GM23248 (cell line): ENCODE results near the gene RYR3. TPM values are rescaled to one million over a fixed set of nuclear protein-coding genes. Genes with fewer than 3 reads are reported as not detected.

Experiments used
- DNase-seq: peaks from one replicate; pipeline ENCODE4 v3.0.0-alpha.2; 2015
- H2AFZ ChIP-seq: fragments of 200-600 bp; sonication (generic); 2 replicates; pipeline ENCODE4 v1.6.1; 2016; ENCODE audit warnings: antibody characterized with exemption
- H3F3A ChIP-seq: fragments of 200-600 bp; sonication (generic); 2 replicates; pipeline ENCODE4 v1.6.1; 2016; ENCODE audit warnings: mild to moderate bottlenecking, antibody characterized with exemption, mixed run types; ENCODE audit not compliant: insufficient read depth
- H3K27ac ChIP-seq: fragments of 200-600 bp; sonication (generic); 2 replicates; pipeline ENCODE4 v1.5.1; 2016; ENCODE audit warnings: mild to moderate bottlenecking
- H3K27me3 ChIP-seq: fragments of 200-600 bp; sonication (generic); replicated peaks from 2 replicates; pipeline ENCODE4 v1.6.1; 2016; ENCODE audit warnings: mild to moderate bottlenecking; ENCODE audit not compliant: insufficient read depth
- H3K36me3 ChIP-seq: fragments of 200-600 bp; sonication (generic); 2 replicates; pipeline ENCODE4 v1.6.1; 2016; ENCODE audit warnings: low read depth, mild to moderate bottlenecking
- H3K4me1 ChIP-seq: fragments of 200-600 bp; sonication (generic); 2 replicates; pipeline ENCODE4 v1.6.1; 2016; ENCODE audit warnings: mild to moderate bottlenecking; ENCODE audit not compliant: insufficient read depth
- H3K4me2 ChIP-seq: fragments of 200-600 bp; sonication (generic); one replicate; pipeline ENCODE4 v1.6.1; 2016; ENCODE audit warnings: mild to moderate bottlenecking; ENCODE audit not compliant: unreplicated experiment
- H3K4me3 ChIP-seq: fragments of 200-600 bp; sonication (generic); 2 replicates; pipeline ENCODE4 v1.5.1; 2016; ENCODE audit warnings: mild to moderate bottlenecking
- H3K79me2 ChIP-seq: fragments of 200-600 bp; sonication (generic); 2 replicates; pipeline ENCODE4 v1.6.1; 2016; ENCODE audit warnings: mild to moderate bottlenecking; ENCODE audit not compliant: insufficient read depth
- H3K9ac ChIP-seq: fragments of 200-600 bp; sonication (generic); 2 replicates; pipeline ENCODE4 v1.6.1; 2016; ENCODE audit warnings: mild to moderate bottlenecking
- H3K9me2 ChIP-seq: fragments of 200-600 bp; sonication (generic); 2 replicates; pipeline ENCODE4 v1.6.1; 2016; ENCODE audit warnings: mixed run types, mild to moderate bottlenecking, moderate library complexity; ENCODE audit not compliant: insufficient read depth
- H3K9me3 ChIP-seq: fragments of 200-600 bp; sonication (generic); one replicate; pipeline ENCODE4 v1.6.1; 2017; ENCODE audit warnings: low read depth
- H4K20me1 ChIP-seq: fragments of 200-600 bp; sonication (generic); 2 replicates; pipeline ENCODE4 v1.6.0; 2016; ENCODE audit not compliant: insufficient read depth
- EZH2 ChIP-seq: fragments of 200-600 bp; sonication (generic); IDR thresholded peaks from 2 replicates; pipeline ENCODE4 v1.6.1; 2018; ENCODE audit warnings: antibody characterized with exemption, mild to moderate bottlenecking; ENCODE audit not compliant: insufficient read depth, poor library complexity, severe bottlenecking
- EZH2phosphoT487 ChIP-seq: fragments of 200-600 bp; sonication (generic); IDR thresholded peaks from 2 replicates; pipeline ENCODE4 v1.6.1; 2018; ENCODE audit warnings: antibody characterized with exemption, moderate library complexity, mild to moderate bottlenecking, low read depth; ENCODE audit not compliant: insufficient read depth
- WGBS, 2 experiments: methylation state at CpG; one replicate each; pipeline ENCODE4 v1.1.6; 2015 to 2017; ENCODE audit warnings: low lambda C conversion rate in 2 of 2, low coverage in 1 of 2; ENCODE audit errors: missing lambda C conversion rate in 2 of 2; 5-methylcytosine and 5-hydroxymethylcytosine counted together
- in situ Hi-C: fragments of 300-500 bp; cut with MboI; formaldehyde crosslinking; loops from 2 replicates; pipeline ENCODE4 v1.15.0; 2020
- polyA plus RNA-seq: library from polyadenylated mRNA; unstranded; fragments of >200 nt; fragmentation: Nextera tagmentation; extraction: Ambion mirVana; gene quantifications from 2 replicates; pipeline ENCODE4 v1.2.1, GENCODE V29; 2016
- total RNA-seq: library from RNA; depleted of rRNA; stranded (reverse); fragments of >200 nt; shearing (Covaris generic); gene quantifications from 2 replicates; pipeline ENCODE4 v1.2.3, GENCODE V29; 2014

RYR3 gene
- total and polyA plus RNA-seq, 2 experiments from 2014 or later: 0.26 TPM; not detected in 1

- Histone ChIP-seq H3K27me3 (0 out of 2 replicates have a peak, but pooled peaks cover 5% of the 10 kb centered on the region), H3K4me2 (peak overlapping the region; percentile 17), H3K9me2 (no peaks in the 10 kb centered on the region), H3K27ac (peak overlapping the region; percentile 33), H3K4me1 (peaks cover 18% of the 10 kb centered on the region), H3K79me2 (no peaks in the 10 kb centered on the region), H4K20me1 (no peaks in the 10 kb centered on the region), H3K9ac (no peak overlapping the region), H2AFZ (peak overlapping the region; percentile 6; the same call in 1 of the 2 replicates), H3K4me3 (no peak overlapping the region), H3K36me3 (no peaks in the 10 kb centered on the region), H3K9me3 (no peaks in the 10 kb centered on the region), H3F3A (peaks cover 14% of the 10 kb centered on the region; the same call in 1 of the 2 replicates)
- DNase-seq: peak; percentile 53
- TF ChIP-seq EZH2phosphoT487 (no peak), EZH2 (no peak)
- in situ Hi-C loops: no loop called here
- 52 to 58% methylated on average over 6 of the region's 6 CpGs for WGBS, 2 experiments
These were observed 31.1 kb upstream of the RYR3 start for GRCh38 chr15:33279613-33280205.

- no peak overlapping the region for H3K27ac ChIP-seq
- 0 out of 2 replicates have a peak, but pooled peaks cover 5% of the 10 kb centered on the region for H3K27me3 ChIP-seq
- H2AFZ ChIP-seq: no peak overlapping the region
- no peaks in the 10 kb centered on the region for H3K36me3 ChIP-seq
- H3K4me2 ChIP-seq: no peak overlapping the region
- no peaks in the 10 kb centered on the region for H3K9me3 ChIP-seq
- DNase-seq: no peak
- no peak overlapping the region for H3K9ac ChIP-seq
- no peaks in the 10 kb centered on the region for H4K20me1 ChIP-seq
- peaks cover 18% of the 10 kb centered on the region for H3K4me1 ChIP-seq
- H3K9me2 ChIP-seq: no peaks in the 10 kb centered on the region
- WGBS, 2 experiments: 36 to 51% methylated on average over 6 of the region's 6 CpGs
- H3F3A ChIP-seq: peaks cover 14% of the 10 kb centered on the region; the same call in 1 of the 2 replicates
- H3K4me3 ChIP-seq: no peak overlapping the region
- no peak for TF ChIP-seq EZH2
- TF ChIP-seq EZH2phosphoT487: no peak
- in situ Hi-C loops: no loop called here
- no peaks in the 10 kb centered on the region for H3K79me2 ChIP-seq
These were observed 28.3 kb upstream of the RYR3 start for GRCh38 chr15:33282226-33283020.

GRCh38 chr15:33283576-33283975 lies 27.2 kb upstream of the RYR3 start:
- in situ Hi-C loops: no loop called here
- 0 out of 2 replicates have a peak, but pooled peaks cover 5% of the 10 kb centered on the region for H3K27me3 ChIP-seq
- no peak for DNase-seq
- no peak overlapping the region for H3K4me3 ChIP-seq
- no peaks in the 10 kb centered on the region for H3K36me3 ChIP-seq
- no peaks in the 10 kb centered on the region for H3K9me3 ChIP-seq
- 77 to 81% methylated on average over 2 of the region's 2 CpGs for WGBS, 2 experiments
- peaks cover 14% of the 10 kb centered on the region; the same call in 1 of the 2 replicates for H3F3A ChIP-seq
- H3K4me1 ChIP-seq: peaks cover 15% of the 10 kb centered on the region
- H3K4me2 ChIP-seq: no peak overlapping the region
- no peak overlapping the region for H3K27ac ChIP-seq
- TF ChIP-seq EZH2: no peak
- TF ChIP-seq EZH2phosphoT487: no peak
- no peak overlapping the region for H3K9ac ChIP-seq
- no peaks in the 10 kb centered on the region for H3K79me2 ChIP-seq
- H2AFZ ChIP-seq: no peak overlapping the region
- H4K20me1 ChIP-seq: no peaks in the 10 kb centered on the region
- no peaks in the 10 kb centered on the region for H3K9me2 ChIP-seq

GRCh38 chr15:33284336-33284735 lies 26.4 kb upstream of the RYR3 start:
- no peaks in the 10 kb centered on the region for H3K9me3 ChIP-seq
- H3K36me3 ChIP-seq: no peaks in the 10 kb centered on the region
- no peak overlapping the region for H3K4me3 ChIP-seq
- no peak overlapping the region for H3K27ac ChIP-seq
- peaks cover 8% of the 10 kb centered on the region for H3K4me1 ChIP-seq
- H3K79me2 ChIP-seq: no peaks in the 10 kb centered on the region
- TF ChIP-seq EZH2phosphoT487: no peak
- TF ChIP-seq EZH2: no peak
- 80% methylated on average over 1 of the region's 1 CpG for WGBS, 2 experiments
- H2AFZ ChIP-seq: no peak overlapping the region
- H3F3A ChIP-seq: peaks cover 11% of the 10 kb centered on the region; the same call in 1 of the 2 replicates
- in situ Hi-C loops: no loop called here
- H3K9ac ChIP-seq: no peak overlapping the region
- no peak for DNase-seq
- H3K4me2 ChIP-seq: no peak overlapping the region
- H4K20me1 ChIP-seq: no peaks in the 10 kb centered on the region
- H3K9me2 ChIP-seq: no peaks in the 10 kb centered on the region
- 0 out of 2 replicates have a peak, but pooled peaks cover 5% of the 10 kb centered on the region for H3K27me3 ChIP-seq
